IPS DF 19.7 (cell line): ENCODE measurements around the gene NME1.
"Not testable (repeated sequence)": the region's sequence is repeated elsewhere in the genome, so short reads cannot be mapped to it uniquely, and the experiment has no call there.

Experiments
- DNase-seq: peaks from one replicate; pipeline ENCODE4 v3.0.0-alpha.2; 2013; ENCODE audit warnings: low read depth, low spot score

NME1 gene

DNA sequence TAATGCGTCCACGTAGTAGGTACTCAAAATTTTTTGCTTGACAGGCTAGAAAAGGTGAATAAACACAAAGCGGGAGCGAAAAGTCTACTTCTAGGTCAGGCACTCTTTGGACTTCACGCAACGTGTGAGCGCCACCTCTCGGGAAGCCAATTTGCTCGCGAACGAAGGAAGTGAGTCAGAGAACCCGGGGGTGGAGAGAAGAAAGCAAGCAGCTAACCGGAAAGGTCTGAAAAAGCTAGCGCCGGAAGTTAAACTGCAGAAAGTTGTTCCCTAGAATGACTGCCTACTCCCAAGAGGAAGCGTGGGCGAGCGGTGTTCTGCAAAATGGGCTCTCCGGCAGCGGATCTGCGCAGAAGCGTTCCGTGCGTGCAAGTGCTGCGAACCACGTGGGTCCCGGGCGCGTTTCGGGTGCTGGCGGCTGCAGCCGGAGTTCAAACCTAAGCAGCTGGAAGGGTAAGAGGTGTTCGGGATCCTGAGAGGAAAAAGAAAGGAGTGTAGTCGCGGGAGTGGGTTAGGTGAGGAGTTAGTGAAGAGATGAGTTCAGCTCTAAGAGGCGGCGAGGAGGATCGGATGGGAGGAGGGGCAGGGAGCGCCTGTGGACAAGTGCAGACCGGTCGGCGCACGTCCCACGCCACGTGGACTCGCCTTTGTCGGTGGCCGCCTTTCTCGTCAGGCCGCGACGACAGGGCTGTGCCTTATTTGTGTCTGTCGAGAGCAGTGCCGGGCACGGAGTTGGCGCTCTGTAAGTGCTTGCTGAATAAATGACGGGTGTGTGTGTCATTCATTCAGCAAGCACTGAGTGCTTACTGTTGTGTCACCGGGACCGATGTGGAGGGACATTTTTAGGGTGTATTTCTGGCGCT is at the start of gene NME1:
NME1 (plus strand) TSS at position 350 of the 863 bp plus-strand sequence. CDS start 2,096 bp downstream, outside the sequence.
- peak; percentile 98 for DNase-seq

DNA sequence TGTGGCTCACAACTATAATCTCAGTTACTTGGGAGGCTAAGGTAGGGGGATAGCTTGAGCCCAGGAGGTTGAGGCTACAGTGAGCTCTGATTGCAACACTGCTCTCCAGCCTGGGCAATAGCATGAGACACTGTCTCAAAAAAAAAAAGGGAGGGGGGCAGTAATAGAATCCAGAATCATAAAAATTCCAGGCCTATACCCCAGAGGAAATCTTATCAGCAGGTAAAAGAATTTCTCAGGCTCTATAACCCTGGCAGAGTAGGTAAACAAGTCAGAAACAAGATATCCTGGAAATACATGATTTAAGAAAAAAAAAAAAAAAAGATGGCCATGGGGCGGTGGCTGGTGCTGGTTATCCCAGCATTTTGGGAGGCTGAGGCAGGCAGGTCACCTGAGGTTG is 45.6 kb upstream of the NME1 start:
- no peak for DNase-seq

DNA sequence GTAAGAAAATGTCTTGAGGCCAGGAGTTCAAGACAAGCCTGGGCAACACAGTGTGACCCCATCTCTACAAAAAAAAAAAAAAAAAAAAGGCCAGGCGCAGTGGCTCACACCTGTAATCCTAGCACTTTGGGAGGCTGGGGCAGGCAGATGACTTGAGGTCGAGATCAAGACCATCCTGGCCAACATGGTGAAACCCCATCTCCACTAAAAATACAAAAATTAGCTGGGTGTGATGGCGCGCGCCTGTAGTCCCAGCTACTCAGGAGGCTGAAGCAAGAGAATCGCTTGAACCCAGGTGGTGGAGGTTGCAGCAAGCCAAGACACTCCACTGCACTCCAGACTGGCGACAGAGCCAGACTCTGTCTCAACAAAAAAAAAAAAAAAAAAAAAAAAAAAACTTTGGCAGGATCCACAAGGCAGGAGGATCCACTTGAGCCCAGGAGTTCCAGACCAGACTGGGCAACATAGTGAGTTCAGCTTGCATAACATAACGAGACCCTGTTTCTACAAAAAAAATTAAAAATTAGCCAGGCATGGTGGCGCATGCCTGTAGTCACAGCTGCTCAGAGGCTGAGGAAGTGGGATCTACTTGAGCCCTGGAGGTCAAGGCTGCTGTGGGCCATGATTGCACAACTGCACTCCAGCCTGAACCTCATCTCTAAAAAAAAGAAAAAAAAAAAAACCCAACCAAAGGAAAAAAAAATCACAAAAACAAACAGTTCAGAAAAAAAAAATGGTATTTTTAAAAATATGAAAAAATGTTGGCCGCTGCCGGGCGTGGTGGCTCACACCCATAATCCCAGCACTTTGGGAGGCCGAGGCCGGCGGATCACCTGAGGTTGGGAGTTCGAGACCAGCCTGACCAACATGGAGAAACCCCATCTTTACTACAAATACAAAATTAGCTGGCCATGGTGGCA is 40.8 kb upstream of the NME1 start:
- not testable (repeated sequence) for DNase-seq

DNA sequence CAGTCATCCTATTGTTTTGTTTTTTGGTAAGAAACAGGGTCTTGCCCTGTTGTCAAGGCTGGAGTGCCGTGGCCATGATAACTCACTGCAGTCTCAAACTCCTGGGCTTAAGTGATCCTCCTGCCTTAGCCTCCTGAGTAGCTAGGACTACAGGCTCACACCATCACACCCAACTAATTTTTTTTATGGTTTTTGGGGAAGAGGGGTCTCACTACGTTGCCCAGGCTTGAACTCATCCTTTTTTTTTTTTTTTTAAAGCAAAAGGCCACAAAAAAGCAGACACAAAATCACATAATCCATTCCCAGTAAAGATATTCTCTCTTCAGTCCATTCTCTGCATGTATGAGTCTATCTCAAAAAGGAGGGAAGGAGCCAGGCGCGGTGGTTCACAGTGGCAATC is 38.2 kb upstream of the NME1 start:
- no peak for DNase-seq

DNA sequence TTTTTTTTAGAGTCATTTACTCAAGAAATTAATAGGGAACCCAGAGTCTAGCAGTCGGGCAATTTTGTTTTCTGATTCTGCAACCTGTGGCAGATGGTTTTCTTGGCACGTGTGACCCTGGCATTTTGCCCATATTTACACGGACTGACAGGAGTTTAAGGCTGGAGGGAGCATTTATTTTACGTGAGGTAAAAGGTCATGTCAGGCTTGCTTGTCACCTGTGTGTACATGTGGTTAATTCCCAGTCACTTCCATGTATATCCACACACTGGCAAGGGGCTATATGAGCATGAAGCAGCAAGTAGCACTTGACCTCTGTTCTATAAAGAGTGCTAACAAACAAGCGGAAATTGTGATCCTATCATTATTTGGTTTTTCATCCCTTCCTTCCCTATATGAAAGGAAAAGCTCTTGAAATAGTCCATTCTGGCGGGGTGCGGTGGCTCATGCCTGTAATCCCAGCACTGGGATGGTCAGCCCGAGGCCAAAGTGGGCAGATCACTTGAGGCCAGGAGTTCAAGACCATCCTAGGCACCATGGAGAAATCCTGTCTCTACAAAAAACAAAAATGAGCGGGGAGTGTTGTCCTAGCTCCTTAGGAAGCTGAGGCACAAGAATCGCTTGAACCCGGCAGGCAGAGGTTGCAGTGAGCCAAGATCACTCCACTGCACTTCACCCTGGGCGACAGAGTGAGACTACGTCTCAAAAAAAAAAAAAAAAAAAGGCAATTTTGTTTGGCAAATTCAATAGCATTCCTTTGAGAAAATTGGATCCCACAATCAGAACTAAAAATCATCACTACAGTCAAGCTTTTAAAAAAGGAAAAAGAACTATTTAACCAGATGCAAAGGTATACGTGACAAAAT is 34.8 kb upstream of the NME1 start:
- DNase-seq: no peak

DNA sequence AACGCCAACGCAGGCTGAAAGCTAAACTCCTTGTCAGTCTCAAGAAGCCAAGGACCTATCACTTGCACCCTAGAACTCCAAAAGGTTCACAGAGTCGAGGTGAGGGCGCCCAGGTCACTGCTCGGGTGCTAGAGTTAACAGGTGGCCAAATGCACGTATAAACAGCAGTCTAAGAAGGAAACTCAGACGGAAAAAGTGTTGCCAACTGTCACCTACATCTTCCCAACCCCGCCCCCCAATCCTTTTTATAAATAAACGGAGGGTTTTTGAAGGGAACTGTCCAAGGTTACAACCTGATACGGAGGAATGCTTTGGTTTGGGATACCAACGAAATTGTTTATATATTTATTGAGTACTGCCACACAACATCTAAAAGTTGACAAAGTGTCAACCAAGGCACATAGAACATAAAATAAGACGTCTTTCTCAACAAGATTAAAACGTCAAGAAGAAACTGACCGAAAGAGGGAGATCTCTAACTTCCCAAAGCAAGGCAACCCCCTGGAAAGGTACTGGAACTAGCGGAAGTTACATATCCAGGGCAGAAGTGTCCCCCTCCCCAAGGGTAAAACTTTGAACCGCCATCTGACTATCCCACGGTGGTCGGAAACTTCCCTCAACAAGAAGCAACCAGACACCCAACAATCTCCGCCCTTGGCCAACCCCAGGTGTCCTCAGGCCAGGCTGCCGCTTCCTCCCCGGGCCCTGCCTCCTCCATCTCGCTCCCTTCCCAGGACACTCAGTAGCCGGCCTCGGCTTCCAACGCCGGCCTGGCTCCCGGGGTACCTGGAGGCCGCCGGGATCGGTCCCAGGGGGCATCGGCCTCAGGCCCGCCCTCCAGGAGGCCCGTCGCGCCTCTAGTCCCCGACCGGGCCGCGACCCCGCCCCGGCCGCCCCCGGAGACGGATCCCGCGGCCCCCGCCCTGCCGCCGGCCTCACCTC is 33.7 kb upstream of the NME1 start:
- DNase-seq: peak; percentile 38

DNA sequence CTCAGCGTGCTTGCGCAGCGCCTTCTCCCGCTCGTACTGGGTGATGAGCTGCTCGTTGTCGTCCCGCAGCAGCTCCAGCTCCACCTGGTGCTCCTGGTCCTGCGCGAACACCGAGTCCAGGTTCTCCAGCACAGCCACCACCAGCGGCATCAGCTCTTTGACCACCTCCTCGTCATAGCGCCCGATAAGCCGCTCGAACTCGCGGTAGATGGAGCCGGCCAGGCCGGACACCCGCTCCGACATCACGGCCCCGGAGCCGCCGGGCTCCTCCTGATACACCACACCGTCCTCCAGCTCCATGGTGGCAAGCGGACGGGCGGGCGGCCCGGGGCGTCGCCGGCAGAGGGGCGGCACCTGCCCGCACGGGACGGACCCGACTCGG is 33.0 kb upstream of the NME1 start:
- DNase-seq: no peak

DNA sequence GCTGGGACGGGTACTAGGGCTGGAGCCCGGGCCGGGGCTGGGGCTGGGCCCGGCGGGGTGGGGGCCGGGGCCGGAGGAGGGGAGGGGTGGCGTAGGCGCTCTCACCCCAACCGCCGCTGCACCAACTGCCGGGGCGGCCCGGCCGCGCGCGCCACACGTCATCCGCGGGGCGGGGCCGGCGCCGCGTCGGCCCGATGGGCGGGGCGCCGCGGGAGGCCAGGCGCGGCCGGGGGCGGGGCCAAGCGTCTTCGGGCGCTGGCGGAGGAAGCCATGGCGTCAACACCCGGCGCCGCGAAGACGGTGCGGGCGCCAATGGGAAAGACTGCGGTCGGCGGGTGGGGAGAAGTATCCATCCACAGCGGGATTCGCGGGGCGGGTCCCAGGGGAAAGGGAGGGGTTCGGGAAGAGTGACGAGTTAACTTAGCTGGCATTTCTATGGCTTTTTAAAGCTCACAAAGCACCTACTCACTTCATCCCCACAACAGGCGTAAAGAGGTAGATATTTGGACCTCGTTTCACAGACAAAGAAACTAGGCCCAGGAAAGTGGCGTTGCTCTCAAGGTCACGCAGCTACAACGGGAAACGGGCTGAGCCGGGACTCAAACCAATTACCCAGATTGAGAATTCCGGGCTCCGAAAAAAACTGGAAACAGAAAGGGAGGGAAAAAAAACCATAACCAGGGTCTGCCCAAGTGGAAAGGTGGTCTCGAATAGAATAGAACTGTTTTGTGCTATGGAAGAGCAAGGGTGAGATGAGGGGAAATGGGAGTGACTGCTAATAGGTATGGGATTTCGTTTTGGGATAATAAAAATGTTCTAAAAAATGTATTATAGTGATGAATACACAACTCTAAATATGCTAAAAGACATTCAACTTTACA is 32.4 kb upstream of the NME1 start, which contains the start of gene SPAG9:
SPAG9 (minus strand) TSS at position 130 of the 881 bp plus-strand sequence. CDS start 212 bp downstream, outside the sequence.
- peak; percentile 45 for DNase-seq

DNA sequence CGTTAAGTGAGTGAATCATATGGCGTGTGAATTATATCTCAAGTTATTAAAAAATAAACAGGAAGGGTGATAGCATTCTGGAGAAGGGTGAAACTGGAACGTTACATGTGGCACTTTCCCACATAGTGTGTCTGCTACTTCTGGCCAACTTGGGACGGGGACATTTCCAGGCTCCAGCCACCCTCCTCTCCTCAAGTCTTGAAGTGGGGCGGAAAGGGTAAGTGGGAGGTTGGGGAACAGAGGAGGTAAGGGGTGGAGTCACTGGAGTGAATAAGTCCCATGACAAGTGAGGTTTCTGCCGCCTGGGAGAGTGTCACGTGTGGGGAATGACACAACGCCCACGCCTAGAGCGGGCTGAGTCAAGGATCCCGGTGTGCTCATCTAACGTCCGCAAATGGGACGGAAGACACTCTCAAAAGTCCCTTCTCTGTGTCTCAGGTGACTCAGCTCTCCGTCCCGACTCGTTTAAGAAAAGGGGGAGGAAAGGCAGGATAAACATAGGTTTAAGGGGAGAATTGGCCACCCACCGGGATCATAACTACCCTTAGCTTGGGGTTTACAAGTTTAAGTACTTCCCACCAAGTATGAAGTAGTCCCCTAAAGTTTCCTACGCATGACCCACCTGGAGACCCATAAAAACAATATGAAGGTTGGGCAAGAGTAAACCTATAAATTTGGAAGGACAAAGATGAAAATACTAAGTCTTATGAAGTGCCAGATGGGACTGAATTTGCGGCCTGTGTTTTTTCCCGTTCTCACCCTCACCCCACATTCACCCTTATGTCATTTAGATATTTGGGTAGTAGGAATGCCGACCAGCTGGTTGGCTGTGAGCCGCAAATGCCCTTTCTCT is 31.5 kb upstream of the NME1 start:
- peak; percentile 30 for DNase-seq

DNA sequence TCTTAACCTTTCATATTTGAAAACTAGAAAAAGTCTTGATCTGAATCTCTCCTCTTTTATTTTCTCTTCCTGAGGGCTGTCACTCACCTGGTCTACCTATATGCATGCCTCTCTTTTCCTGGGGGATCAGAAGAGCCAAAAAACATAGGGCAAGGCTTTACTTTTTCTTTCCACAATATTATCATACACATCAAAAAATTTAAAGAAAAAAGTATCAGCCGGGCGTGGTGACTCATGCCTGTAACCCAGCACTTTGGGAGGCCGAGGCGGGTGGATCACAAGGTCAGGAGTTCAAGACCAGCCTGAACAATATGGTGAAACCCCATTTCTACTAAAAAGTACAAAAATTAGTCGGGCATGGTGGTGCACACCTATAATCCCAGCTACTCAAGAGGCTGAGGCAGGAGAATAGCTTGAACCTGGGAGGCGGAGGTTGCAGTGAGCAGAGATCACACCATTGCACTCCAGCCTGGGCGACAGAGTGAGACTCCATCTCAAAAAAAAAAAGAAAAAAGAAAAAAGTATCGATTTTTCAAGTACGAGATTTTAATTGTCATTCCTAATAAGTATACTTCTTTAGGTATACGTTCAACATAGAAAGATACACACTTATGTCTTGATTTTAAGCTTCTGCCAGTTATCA is 30.8 kb upstream of the NME1 start:
- not testable (repeated sequence) for DNase-seq

DNA sequence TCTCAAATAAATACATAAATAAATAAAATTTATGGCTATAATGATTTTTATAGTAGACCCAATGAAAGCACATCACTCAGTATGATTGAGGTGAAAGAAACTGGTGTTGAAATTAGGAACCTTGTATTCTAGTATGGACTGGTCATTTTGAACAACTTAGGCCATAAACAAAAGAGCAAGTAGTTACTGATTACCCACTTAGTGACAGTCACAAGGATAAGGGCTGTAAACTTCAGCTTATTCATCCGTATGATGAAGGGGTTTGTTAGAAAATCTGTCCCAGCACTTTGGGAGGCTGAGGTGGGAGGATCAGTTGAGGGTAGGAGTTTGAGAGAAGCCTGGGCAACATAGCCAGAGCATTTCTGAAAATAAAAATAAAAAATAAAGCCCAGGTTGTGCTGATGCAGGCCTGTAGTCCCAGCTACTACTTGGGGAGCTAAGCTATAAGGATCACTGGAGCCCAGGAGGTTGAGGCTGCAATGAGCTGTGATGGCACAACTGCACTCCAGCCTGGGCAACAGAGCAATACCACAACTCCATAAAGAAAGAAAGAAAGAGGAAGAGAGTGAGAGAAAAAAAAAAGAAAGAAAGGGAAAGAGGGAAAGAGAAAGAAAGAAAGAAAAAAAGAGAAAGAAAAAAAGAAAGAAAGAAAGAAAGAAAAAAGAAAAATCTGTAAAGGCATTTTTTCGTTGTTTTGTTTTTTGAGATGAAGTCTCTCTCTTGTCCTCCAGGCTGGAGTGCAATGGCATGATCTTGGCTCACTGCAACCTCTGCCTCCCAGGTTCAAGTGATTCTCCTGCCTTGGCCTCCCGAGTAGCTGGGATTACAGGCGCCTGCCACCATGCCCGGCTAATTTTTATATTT is 28.5 kb upstream of the NME1 start:
- DNase-seq: no peak

DNA sequence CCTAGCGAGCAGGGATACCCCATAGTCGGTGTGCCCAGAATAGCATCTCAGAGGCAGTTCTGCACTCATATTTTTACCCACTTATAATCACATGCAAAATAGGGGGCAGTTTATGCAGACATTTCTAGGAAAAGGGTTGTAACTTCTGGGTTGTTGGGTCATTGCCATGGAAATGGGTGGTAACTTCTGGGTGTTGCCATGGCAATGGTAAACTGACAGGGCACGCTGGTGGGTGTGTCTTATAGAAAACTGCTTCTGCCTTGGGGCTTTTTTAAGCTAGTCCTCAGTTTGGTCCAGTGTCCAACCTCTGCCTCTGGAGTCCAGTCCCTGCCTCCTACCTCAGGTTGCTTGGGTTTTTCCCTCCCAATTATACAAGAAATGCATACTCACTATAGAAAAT is 25.3 kb upstream of the NME1 start:
- no peak for DNase-seq

DNA sequence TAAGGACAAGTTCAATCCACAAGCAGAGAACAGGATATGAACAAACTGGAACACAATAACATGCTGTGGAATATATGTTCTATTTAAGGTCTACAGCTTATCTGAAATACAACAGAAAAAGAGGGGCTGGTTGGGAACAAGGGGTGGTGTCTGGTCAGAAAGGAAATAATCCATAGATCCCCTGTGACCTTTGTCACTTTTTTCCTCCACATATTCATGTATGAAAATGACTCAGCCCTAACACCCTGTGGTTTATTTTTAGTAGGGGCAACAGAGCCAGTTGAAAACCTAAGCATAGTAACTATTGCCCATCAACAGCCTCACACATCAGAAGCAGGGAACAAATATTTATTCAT is 20.4 kb upstream of the NME1 start:
- DNase-seq: no peak

DNA sequence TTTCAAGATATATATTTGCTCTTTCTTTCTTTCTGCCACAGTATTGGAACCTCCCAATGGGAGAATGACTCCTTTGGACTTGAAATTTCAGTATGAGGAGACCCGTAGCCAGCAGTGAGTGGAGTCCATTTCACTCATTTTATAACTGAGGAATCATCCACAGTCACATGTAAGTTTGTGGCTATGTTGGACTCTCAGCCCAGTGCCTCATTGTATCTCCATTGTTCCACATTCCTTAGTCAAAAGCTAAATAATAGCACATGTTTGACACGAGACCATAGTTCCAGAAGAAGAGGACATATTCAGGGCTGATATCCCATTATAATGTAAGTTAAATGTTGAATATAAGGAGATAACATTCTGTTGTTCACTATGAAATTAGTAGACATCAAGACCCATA is 20.0 kb upstream of the NME1 start:
- no peak for DNase-seq

DNA sequence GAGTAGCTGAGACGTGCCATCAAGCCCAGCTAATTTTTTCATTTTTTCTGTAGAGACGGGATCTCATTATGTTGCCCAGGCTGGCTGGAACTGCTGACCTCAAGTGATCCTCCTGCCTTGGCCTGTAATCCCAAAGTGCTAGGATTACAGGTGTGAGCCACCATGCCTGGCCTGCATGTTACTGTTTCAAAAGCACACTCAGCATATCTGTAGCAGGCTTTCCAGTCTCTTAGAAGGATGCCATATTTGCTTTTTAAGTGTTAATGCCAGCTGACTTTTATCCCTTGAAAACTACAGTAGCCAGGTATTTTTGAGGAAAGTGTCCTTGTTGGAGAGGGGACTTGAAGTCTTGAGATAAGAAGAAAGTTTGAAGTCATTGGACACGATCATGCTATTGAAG is 17.4 kb upstream of the NME1 start:
- DNase-seq: no peak

DNA sequence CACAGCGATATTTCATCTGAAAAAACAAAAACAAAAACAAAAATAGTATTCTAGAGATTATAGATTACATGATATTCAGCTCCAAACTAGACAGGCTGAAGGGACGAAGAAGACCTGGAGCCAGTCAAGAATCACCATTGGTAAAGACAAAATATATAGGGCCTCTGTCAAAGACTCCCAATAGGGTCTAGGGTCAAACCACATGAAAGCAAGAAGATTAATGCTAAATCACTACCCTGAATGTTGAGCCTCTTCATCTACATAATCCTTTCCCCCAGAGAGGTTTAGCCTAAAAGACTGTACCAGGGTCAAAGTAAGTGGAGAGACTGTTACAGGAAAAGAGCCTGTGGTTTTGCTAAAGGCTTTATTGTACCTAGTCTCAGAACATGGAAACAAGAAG is 10.8 kb upstream of the NME1 start:
- no peak for DNase-seq
